Left colon (tissue), 2 donors: Measurements from ENCODE around the gene MTMR4. TPM values are rescaled to one million over a fixed set of nuclear protein-coding genes. Genes with fewer than 3 reads are reported as not detected.
"Not testable (repeated sequence)": the region's sequence is repeated elsewhere in the genome, so short reads cannot be mapped to it uniquely, and the experiment has no call there.

Experiments
- ATAC-seq: fragments of 200-7000 bp; cut with Tn5 transposase; one replicate; pipeline ENCODE4 v1.9.1; 2020; ENCODE audit warnings: mild to moderate bottlenecking, moderate library complexity
- DNase-seq, 2 donors: peaks; one replicate each; pipeline ENCODE4 v3.0.0-alpha.2; 2020
- intact Hi-C, 2 donors: fragments of 100-400 bp; cut with DNase I in 1 of 2; cut with micrococcal nuclease in 1 of 2; formaldehyde crosslinking; loops; one replicate each; pipeline versions ENCODE4 v1.11.2 to v1.14.0; 2022; cut with DNase I, micrococcal nuclease
- long read RNA-seq: library from polyadenylated mRNA; unstranded; transcript quantifications from one replicate; pipeline ENCODE4 v2.0.0, GENCODE V29; 2021
- total RNA-seq, 2 donors: library from RNA; stranded (reverse); fragmentation: NEBNext Ultra II Directional; extraction: Animal tissue kit (Norgen Biotek cat#: 25700); gene quantifications; one replicate each; pipeline ENCODE4 v1.2.1, GENCODE V29; 2021
- donor health status: DM: no; HTN: no; CAD: no.
- donor health status: DM: yes; HTN: yes; CAD: no.

Gene MTMR4
- 10 to 100 TPM; 42.2 to 52.4 TPM for total RNA-seq
- long read RNA-seq, partial matches to known transcripts: 68 of 75 reads
- long read RNA-seq, other reads (novel, unspliced or antisense): 6 of 75 reads

DNA sequence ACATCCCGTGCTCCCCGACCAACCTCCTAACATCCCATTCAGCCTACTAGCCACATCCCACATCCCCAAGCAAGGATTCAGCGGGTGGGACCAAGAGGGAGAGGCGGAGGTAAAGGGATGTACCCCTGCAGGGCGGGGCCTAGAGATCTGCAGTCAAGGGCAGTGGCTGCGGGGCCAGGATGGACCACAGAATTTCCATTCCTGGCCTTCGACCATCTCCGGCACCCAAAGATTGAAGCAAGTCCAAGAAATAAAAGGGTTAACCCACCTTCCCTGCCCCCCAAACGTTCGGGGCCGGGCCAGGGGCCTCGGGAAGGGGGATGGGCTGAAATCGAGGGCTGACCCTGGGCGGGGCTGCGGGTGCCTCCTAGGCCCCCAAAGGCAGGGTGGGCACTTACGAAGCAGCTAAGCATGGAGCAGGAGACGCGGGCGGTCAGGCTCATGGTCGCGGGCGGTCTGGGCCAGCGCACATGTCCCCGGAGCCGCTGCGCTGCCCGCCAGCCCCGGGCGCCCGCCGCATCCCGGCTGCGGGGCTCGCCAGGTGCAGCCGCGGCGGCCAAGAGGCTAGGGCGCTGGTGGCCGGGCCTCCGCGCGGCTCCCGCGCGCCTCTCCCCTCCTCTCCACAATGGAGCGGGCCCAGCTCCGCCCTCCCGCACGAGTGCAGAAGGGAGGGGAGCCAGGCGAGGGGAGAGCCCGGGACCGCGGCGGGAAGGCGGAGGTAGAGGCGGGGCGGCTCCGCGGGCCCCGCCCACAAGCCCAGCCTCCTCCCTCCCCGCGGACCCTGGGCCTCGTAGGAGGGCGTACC is at the start of gene MTMR4:
Gene MTMR4 (minus strand): TSS at position 674 of the 805 bp plus-strand sequence. CDS start 231 bp downstream, at position 443.
- intact Hi-C loops: loop anchor here in 1 of 2 donors (10.0 kb wide), 1 partner anchor 181 kb away; the partner anchor contains the start of genes RAD51C and TEX14
- ATAC-seq (peak; percentile 46), DNase-seq (peak; percentile 86 to 87)

GRCh38 chr17:58560511-58560910 is 46.1 kb upstream of the MTMR4 start:
- intact Hi-C loops: no loop called here
- DNase-seq: no peak
- ATAC-seq: no peak

- DNase-seq (no peak), ATAC-seq (no peak)
- intact Hi-C loops: no loop called here
These were observed 43.5 kb upstream of the MTMR4 start for GRCh38 chr17:58557981-58558380.

GRCh38 chr17:58556833-58557250 is 42.4 kb upstream of the MTMR4 start:
- no peak for DNase-seq
- no peak for ATAC-seq
- intact Hi-C loops: no loop called here

- intact Hi-C loops, ATAC-seq, DNase-seq: not testable (repeated sequence)
These were observed 40.7 kb upstream of the MTMR4 start for GRCh38 chr17:58555109-58555508.

- intact Hi-C loops: no loop called here
- DNase-seq: no peak
- ATAC-seq: no peak
These were observed 26.8 kb upstream of the MTMR4 start for GRCh38 chr17:58541249-58541648.

DNA sequence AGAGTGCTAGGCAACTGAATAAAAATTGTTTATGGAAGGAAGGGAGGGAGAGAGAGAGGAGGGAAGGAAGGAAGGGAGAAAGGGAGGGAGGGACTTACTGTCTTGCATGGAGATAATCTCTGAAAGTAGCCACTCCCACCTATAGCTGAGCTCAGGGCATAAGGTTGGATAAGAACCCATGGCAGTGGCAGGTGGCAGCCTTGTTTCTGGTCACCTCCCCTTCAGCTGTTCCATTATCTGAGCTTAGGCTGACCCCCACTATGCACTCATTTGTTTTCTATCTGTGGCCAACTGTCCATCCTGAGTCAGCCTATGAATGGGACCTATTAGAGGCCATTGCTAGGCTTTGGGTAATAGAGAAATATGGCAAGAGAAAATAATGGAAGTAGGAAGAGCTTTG is 25.3 kb upstream of the MTMR4 start:
- DNase-seq: no peak
- no peak for ATAC-seq
- intact Hi-C loops: no loop called here

DNA sequence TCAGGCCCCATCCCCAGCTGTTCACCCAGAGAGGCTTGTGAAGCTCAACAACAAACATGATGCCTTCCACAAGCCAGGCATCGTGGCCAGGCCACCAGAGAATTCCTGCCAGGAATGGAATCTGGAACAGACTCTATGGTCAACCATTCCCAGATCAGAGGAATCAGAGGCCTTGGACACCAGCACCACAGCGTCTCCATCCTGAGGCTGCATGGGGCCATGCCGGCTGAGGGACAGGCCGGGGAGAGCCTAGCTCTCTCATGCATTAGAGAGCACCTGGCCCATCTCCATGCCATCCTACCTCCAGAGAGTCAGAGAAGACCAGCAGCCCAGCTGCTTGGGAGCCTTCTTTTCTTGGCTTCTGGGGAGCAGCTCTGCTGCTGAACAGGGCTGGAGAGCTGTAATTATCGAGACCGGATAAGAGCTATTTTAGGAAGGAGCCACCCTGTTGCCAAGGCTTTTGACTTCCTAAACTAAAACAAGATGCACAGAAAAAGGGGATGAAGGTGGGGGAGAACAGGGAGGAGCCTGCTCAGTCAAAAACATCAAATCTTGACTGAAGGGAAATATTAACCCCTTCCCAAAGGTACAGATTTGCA is 24.5 kb upstream of the MTMR4 start:
- ATAC-seq (no peak), DNase-seq (no peak)
- intact Hi-C loops: no loop called here

DNA sequence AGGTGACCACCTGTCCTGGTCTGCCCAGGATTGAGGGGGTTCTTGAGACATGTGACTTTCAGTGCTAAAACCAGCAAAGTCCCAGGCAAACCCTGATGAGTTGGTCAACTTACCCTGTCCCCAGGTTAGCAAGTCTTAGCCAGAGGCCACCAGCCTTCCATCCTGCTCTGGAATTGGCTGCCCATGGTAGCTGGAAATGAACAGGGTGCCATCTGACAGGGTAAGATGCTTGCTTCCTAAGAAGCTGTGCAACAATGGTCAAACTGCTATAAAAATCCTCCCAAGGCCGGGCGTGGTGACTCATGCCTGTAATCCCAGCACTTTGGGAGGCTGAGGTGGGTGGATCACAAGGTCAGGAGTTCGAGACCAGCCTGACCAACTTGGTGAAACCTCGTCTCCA is 22.8 kb upstream of the MTMR4 start:
- ATAC-seq (no peak), DNase-seq (no peak)
- intact Hi-C loops: no loop called here

- no peak for DNase-seq
- no peak for ATAC-seq
- intact Hi-C loops: no loop called here
These were observed 22.1 kb upstream of the MTMR4 start for GRCh38 chr17:58536542-58536941.

GRCh38 chr17:58535431-58535830 is 21.0 kb upstream of the MTMR4 start:
- ATAC-seq: no peak
- DNase-seq: no peak
- intact Hi-C loops: no loop called here

DNA sequence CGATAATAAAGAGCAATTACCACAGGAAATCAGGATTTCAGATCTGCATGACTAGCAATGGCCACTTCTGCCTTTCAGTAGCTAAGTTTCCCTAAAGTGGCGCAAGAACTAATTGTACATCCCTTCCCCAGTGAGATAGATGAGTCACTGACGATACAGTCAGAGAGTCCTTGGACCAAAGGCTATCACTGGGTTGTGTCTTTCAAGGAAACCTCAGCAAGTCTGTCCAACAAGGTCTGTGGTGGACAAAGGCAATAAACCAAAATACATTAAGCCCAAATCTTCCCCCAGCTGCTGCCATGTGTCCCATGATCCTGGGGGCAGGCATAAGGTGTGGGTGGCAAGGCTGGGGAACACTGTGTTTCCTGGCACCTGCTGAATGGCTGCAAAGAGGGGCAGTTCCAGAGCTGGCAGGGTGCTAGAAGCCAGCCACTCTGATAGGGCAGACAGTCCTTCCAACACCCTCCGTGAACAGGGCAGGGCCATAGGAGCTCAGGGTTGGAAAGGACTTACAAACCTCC is 20.5 kb upstream of the MTMR4 start:
- ATAC-seq: no peak

GRCh38 chr17:58534331-58534730 is 19.9 kb upstream of the MTMR4 start:
- ATAC-seq: no peak
- intact Hi-C loops: no loop called here
- no peak for DNase-seq

More for the DNA sequence above, 20.5 kb upstream of the MTMR4 start:
- DNase-seq: no peak
- intact Hi-C loops: no loop called here

DNA sequence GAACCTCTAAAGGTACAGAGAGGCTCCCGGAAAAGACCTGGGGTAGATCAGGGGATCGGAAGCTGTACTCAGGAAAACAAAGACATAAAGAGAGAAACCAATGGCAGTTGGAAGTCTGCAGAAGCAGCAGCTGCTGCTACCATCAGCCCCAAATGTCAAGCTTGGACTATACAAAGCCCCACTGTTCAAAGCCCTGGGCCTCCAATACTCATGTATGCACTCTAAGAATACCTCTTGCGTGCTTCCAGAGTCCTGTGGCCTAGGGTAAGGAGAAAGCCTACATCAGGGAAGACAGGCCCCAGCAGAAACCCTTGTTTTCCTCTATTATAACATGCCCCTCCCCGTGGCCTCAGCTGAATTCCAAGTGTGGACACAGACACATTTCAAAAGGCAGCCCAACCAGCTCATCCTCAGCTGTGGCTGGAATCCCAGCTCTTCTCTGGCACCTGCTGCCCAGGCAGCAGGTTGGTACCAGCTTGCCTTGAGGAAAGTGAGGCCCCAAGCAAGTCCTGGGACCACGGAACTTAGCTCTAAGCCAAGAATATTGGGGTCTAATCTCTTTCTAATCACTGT is 19.3 kb upstream of the MTMR4 start:
- no peak for DNase-seq
- no peak for ATAC-seq
- intact Hi-C loops: no loop called here

DNA sequence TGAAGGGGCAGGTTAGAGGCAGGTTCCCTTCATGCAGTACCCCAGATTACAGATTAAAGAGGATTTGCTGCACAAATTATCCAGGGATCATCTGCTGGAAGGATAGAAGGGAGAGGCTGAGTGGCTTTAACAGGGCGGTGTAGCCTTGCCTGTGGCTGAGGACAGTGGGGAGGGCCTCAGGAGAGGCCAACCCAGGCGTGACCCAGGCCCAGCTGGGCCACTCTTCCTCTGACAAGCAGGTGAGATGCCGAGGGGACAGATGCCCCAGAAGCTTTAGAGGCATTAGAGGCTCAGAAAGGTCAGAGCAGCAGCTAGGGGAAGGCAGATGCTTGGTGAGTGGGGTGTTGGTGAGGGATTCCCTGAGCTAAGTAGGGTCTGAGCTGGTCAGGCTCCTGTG is 18.1 kb upstream of the MTMR4 start:
- intact Hi-C loops: no loop called here
- no peak for DNase-seq
- no peak for ATAC-seq

DNA sequence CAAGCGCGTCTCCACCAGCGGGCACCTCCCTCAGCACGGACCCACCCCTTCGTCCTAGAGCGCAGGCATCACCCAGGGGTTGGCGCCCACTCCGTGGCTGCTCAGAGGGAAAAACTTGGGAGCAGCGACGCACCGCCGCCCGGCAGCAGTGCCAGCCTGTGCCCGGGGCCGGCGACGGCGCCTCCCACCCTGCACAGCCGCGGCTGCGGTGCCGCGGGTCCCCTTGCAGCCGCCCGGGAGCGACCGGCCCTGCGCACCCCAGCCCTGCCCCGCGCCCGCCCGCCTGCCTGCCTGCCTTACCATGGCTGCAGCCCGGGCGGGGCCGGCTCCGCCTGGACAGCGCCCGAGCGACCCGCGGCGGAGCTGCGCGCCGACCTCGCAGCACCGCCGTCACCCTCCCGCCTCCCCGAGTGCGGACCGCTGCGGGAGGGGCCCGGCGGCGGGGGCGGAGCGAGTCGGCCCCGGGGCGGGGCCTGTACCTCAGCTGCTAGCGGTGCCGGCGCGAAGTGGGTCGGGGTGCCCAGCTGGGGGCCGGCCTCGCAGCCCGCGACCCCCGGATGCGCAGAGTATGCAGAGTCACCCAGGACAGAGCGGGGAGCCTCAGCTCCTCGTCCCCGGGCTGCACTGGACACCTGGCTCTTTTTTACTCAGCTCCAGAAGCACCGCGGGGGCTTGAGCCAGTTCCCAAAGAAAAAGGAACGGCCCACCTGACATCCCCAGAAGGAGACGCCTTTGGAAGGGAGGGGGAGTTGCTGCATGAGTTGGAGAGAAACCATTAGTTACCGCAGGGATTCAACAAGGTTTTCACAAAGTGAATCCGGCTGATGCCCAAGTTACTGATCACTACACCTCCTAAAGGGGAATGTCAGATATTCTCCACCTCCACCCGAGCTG is 17.5 kb upstream of the MTMR4 start:
- intact Hi-C loops: no loop called here
- ATAC-seq: peak; percentile 93
- peak in 1 of 2 donors; percentile 64 for DNase-seq

DNA sequence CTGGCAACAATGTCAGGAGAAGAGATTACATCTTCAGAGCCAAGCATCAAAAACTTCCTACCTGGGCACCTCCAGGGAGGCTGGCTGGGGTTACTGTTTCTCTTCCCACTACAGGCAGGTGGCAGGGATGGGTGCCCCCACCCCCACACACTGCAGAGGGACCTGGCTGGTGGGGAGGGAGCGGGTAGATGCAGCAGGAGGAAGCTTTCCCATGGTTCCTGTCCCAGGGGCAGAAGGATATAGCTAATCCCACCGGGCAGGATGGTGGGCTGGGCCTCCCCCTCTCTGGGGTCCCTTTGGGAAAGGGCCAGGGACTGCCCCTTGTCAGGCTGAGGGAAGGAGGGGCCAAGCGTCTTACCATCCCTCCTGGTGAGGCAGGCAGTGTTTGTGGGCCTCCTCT is 16.7 kb upstream of the MTMR4 start:
- no peak for ATAC-seq
- intact Hi-C loops: no loop called here
- no peak for DNase-seq

GRCh38 chr17:58530655-58531054 is 16.2 kb upstream of the MTMR4 start:
- ATAC-seq (no peak), DNase-seq (no peak)
- intact Hi-C loops: no loop called here

DNA sequence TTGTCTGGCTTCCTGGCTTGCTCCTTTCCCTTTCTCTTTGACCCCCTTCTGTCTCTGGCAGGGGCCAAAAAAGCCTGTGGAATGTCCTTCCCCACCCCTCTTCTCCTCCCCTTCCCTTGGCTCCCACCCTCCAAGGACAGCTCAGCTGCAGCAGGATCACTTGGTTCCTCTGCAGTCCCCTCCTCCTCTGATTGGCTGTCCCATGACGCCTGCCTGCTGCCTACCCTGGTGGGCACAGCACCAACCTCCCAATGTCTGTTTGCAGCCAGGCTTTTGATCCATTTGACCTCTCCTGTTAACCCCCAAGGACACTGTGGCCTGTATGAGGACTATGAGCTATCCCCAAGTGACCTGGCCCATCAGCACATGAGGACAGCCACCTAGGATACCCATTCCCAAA is 14.8 kb upstream of the MTMR4 start:
- intact Hi-C loops: loop anchor here in 1 of 2 donors (10.0 kb wide), 1 partner anchor 476 kb away; no protein-coding TSS in a partner anchor
- DNase-seq: no peak
- ATAC-seq: no peak
